HepG2 (cell line): ENCODE results near the gene WSB2. TPM values are rescaled to one million over a fixed set of nuclear protein-coding genes. Genes with fewer than 3 reads are reported as not detected.
A peak's percentile ranks its signal among the peaks of the same experiment; 100 is the strongest.

Experiments used
- GFI1 ChIP-seq: sonication (generic); formaldehyde crosslinking; IDR thresholded peaks from 2 replicates; pipeline ENCODE4 v1.5.0; 2020; ENCODE audit warnings: missing genetic modification reagents, mild to moderate bottlenecking, borderline replicate concordance
- HDAC2 ChIP-seq: sonication (generic); formaldehyde crosslinking; IDR thresholded peaks from 2 replicates; pipeline ENCODE4 v1.4.0; 2020; ENCODE audit warnings: missing genetic modification reagents
- HIVEP1 ChIP-seq: sonication (generic); formaldehyde crosslinking; IDR thresholded peaks from 2 replicates; pipeline ENCODE4 v1.4.0; 2020; ENCODE audit warnings: mild to moderate bottlenecking, missing genetic modification reagents
- HNRNPL ChIP-seq: fragments of 200-400 bp; formaldehyde crosslinking; IDR thresholded peaks from 2 replicates; pipeline ENCODE4 v1.6.1; 2017; ENCODE audit warnings: mild to moderate bottlenecking, low read depth, low read length
- ISL2 ChIP-seq: sonication (generic); formaldehyde crosslinking; IDR thresholded peaks from 2 replicates; pipeline ENCODE4 v1.5.0; 2020; ENCODE audit warnings: missing genetic modification reagents
- RCOR2 ChIP-seq: IDR thresholded peaks from 2 replicates; pipeline ENCODE4 v1.6.1; 2016; ENCODE audit warnings: missing biosample characterization, missing genetic modification reagents
- SATB2 ChIP-seq: sonication (generic); formaldehyde crosslinking; IDR thresholded peaks from 2 replicates; pipeline ENCODE4 v1.5.0; 2020; ENCODE audit warnings: missing genetic modification reagents
- SCMH1 ChIP-seq: sonication (generic); formaldehyde crosslinking; IDR thresholded peaks from 2 replicates; pipeline ENCODE4 v1.9.0; 2021; ENCODE audit warnings: missing genetic modification reagents, mild to moderate bottlenecking, borderline replicate concordance
- SOX13 ChIP-seq, 3 experiments: fragments of 450-650 bp in 1 of 3; sonication (generic) in 1 of 3; formaldehyde crosslinking in 1 of 3; IDR thresholded peaks in 2 of 3; conservative IDR thresholded peaks in 1 of 3; 2 replicates each; pipeline versions ENCODE4 v1.5.0 to v1.6.1; 2016 to 2020; ENCODE audit warnings: antibody characterized with exemption in 1 of 3, mild to moderate bottlenecking in 1 of 3, missing compliant biosample characterization in 1 of 3, missing genetic modification reagents in 1 of 3, moderate library complexity in 1 of 3
- ZBTB7B ChIP-seq: sonication (generic); formaldehyde crosslinking; IDR thresholded peaks from 2 replicates; pipeline ENCODE4 v1.4.0; 2020; ENCODE audit warnings: missing genetic modification reagents
- ZFYVE20 ChIP-seq: sonication (generic); formaldehyde crosslinking; IDR thresholded peaks from 2 replicates; pipeline ENCODE4 v1.8.0; 2023; ENCODE audit warnings: low read depth, mild to moderate bottlenecking, moderate library complexity, missing genetic modification reagents, borderline replicate concordance
- ZKSCAN5 ChIP-seq: sonication (generic); formaldehyde crosslinking; IDR thresholded peaks from 2 replicates; pipeline ENCODE4 v1.5.1; 2020; ENCODE audit warnings: mild to moderate bottlenecking, missing genetic modification reagents
- ZKSCAN8 ChIP-seq: IDR thresholded peaks from 2 replicates; pipeline ENCODE4 v1.6.1; 2016; ENCODE audit warnings: borderline replicate concordance, missing genetic modification reagents, missing compliant biosample characterization
- ZNF550 ChIP-seq: sonication (generic); formaldehyde crosslinking; IDR thresholded peaks from 2 replicates; pipeline ENCODE4 v1.4.0; 2020; ENCODE audit warnings: mild to moderate bottlenecking, missing genetic modification reagents, borderline replicate concordance
- polyA plus RNA-seq, 8 experiments: library from polyadenylated mRNA; depleted of rRNA in 3 of 8; stranded (reverse) in 7 of 8; unstranded in 1 of 8; fragments of >200 nt; fragmentation: Illumina TruSeq in 4 of 8; extraction: Trizol in 4 of 8; gene quantifications; 2 replicates each; pipeline versions ENCODE4 v1.2.1 to v1.2.3, GENCODE V29; 2011 to 2016; ENCODE audit warnings: low read depth in 4 of 8, missing spikeins in 1 of 8, mixed read lengths in 1 of 8; ENCODE audit not compliant: insufficient read depth in 1 of 8
- total RNA-seq, 5 experiments: library from RNA; depleted of rRNA; stranded (reverse); fragments of >200 nt; fragmentation: Illumina TruSeq; extraction: Trizol; gene quantifications; 2 replicates each; pipeline ENCODE4 v1.2.3, GENCODE V29; 2016; ENCODE audit warnings: low read depth in 1 of 5
- TF ChIP-seq, protein P1 (sequence below): sonication (generic); formaldehyde crosslinking; IDR thresholded peaks from 2 replicates; pipeline ENCODE4 v1.8.0; 2022; ENCODE audit warnings: missing genetic modification reagents, mild to moderate bottlenecking, moderate library complexity, borderline replicate concordance
- TF ChIP-seq, protein P2 (sequence below): IDR thresholded peaks from 2 replicates; pipeline ENCODE4 v1.6.1; 2016; ENCODE audit warnings: missing genetic modification reagents, missing compliant biosample characterization
- TF ChIP-seq, protein P3 (sequence below): IDR thresholded peaks from 2 replicates; pipeline ENCODE4 v1.6.1; 2018; ENCODE audit warnings: missing genetic modification reagents, mild to moderate bottlenecking, missing compliant biosample characterization
- TF ChIP-seq, protein P4 (sequence below): sonication (generic); formaldehyde crosslinking; conservative IDR thresholded peaks from 2 replicates; pipeline ENCODE4 v1.4.0; 2020; ENCODE audit warnings: mild to moderate bottlenecking, missing genetic modification reagents, moderate library complexity
- TF ChIP-seq, protein P5 (sequence below): sonication (generic); IDR thresholded peaks from 2 replicates; pipeline ENCODE4 v1.6.1; 2016; ENCODE audit warnings: low read depth, borderline replicate concordance

WSB2 gene
- total and polyA plus RNA-seq, 2 of the 13 experiments (the other 11 are each of a cell fraction or from before 2014, with no cell fraction given), result 31.0 to 82.8 TPM

DNA sequence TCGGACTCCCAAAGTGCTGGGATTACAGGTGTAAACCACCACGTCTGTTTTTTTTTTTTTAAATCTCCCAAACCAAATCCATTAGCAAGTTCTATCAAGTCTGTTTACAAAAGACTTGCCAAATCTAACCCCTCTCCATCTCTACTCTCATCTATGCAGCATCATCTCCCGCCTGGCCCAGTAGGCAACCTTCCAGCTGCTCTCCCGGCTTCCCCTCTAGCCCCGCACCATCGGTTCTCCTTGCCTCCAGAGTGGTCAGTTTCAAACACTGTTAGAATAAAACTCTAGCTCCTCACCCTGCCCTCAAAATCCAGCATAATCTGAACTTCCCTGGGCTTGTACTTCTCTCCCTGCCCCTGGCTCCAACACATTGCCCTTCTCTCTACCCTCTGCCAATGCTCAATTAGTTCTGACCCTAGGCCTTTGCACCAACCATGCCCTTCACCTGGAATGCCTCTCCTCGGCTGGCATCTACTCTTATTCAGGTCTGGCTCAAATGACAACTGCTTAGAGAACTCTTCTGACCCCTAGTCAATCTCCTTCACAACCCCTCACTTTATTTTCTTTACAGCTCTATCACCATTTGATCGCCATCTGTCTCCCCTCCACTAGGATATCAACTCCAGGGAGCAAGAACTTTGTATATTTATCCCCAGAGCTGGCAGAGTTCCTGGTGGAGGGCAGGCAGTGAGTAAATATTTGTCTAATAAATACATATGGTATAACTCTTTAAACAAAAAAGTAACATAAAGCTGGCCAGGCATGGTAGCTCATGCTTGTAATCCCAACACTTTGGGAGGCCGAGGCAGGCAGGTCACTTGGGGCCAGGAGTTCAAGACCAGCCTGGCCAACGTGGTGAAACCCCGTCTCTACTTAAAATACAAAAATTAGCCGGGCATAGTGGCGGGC is 4.9 kb downstream of the WSB2 start (continued):
- TF ChIP-seq, protein P1, sequence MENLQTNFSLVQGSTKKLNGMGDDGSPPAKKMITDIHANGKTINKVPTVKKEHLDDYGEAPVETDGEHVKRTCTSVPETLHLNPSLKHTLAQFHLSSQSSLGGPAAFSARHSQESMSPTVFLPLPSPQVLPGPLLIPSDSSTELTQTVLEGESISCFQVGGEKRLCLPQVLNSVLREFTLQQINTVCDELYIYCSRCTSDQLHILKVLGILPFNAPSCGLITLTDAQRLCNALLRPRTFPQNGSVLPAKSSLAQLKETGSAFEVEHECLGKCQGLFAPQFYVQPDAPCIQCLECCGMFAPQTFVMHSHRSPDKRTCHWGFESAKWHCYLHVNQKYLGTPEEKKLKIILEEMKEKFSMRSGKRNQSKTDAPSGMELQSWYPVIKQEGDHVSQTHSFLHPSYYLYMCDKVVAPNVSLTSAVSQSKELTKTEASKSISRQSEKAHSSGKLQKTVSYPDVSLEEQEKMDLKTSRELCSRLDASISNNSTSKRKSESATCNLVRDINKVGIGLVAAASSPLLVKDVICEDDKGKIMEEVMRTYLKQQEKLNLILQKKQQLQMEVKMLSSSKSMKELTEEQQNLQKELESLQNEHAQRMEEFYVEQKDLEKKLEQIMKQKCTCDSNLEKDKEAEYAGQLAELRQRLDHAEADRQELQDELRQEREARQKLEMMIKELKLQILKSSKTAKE (CRISPR knock-in tag), result 0 out of 2 replicates have a peak, but pooled peaks have one; percentile 25
- TF ChIP-seq, protein P2, sequence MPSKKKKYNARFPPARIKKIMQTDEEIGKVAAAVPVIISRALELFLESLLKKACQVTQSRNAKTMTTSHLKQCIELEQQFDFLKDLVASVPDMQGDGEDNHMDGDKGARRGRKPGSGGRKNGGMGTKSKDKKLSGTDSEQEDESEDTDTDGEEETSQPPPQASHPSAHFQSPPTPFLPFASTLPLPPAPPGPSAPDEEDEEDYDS (CRISPR knock-in tag), result no peak
- TF ChIP-seq ZKSCAN5 (CRISPR knock-in tag) (peak; percentile 69; the same call in 1 of the 2 replicates), HNRNPL (0 out of 2 replicates have a peak, but pooled peaks have one; percentile 11), RCOR2 (CRISPR knock-in tag) (peak; percentile 62; the same call in 1 of the 2 replicates), SOX13 (IDR thresholded peaks at IDR 0.05) (no peak), SOX13 (CRISPR knock-in tag; conservative IDR thresholded peaks at IDR 0.05 in 1 of 2, IDR thresholded peaks at IDR 0.05 in 1 of 2) (peak in 1 of 2 experiments; percentile 57; a peak in 1 of 4 replicates), SATB2 (CRISPR knock-in tag) (peak; percentile 34; the same call in 1 of the 2 replicates), ISL2 (peak; percentile 64; the same call in 1 of the 2 replicates), ZFYVE20 (no peak), ZKSCAN8 (no peak), GFI1 (CRISPR knock-in tag) (no peak), SCMH1 (CRISPR knock-in tag) (no peak), HIVEP1 (CRISPR knock-in tag) (no peak), ZNF550 (no peak), ZBTB7B (CRISPR knock-in tag) (peak; percentile 29; the same call in 1 of the 2 replicates), HDAC2 (CRISPR knock-in tag) (peak; percentile 34; the same call in 1 of the 2 replicates)
- TF ChIP-seq, protein P3, sequence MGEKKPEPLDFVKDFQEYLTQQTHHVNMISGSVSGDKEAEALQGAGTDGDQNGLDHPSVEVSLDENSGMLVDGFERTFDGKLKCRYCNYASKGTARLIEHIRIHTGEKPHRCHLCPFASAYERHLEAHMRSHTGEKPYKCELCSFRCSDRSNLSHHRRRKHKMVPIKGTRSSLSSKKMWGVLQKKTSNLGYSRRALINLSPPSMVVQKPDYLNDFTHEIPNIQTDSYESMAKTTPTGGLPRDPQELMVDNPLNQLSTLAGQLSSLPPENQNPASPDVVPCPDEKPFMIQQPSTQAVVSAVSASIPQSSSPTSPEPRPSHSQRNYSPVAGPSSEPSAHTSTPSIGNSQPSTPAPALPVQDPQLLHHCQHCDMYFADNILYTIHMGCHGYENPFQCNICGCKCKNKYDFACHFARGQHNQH (CRISPR knock-in tag), result peak; percentile 20; the same call in 1 of the 2 replicates
- TF ChIP-seq, protein P4, sequence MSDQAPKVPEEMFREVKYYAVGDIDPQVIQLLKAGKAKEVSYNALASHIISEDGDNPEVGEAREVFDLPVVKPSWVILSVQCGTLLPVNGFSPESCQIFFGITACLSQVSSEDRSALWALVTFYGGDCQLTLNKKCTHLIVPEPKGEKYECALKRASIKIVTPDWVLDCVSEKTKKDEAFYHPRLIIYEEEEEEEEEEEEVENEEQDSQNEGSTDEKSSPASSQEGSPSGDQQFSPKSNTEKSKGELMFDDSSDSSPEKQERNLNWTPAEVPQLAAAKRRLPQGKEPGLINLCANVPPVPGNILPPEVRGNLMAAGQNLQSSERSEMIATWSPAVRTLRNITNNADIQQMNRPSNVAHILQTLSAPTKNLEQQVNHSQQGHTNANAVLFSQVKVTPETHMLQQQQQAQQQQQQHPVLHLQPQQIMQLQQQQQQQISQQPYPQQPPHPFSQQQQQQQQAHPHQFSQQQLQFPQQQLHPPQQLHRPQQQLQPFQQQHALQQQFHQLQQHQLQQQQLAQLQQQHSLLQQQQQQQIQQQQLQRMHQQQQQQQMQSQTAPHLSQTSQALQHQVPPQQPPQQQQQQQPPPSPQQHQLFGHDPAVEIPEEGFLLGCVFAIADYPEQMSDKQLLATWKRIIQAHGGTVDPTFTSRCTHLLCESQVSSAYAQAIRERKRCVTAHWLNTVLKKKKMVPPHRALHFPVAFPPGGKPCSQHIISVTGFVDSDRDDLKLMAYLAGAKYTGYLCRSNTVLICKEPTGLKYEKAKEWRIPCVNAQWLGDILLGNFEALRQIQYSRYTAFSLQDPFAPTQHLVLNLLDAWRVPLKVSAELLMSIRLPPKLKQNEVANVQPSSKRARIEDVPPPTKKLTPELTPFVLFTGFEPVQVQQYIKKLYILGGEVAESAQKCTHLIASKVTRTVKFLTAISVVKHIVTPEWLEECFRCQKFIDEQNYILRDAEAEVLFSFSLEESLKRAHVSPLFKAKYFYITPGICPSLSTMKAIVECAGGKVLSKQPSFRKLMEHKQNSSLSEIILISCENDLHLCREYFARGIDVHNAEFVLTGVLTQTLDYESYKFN (CRISPR knock-in tag), result peak; percentile 65
- TF ChIP-seq, protein P5, sequence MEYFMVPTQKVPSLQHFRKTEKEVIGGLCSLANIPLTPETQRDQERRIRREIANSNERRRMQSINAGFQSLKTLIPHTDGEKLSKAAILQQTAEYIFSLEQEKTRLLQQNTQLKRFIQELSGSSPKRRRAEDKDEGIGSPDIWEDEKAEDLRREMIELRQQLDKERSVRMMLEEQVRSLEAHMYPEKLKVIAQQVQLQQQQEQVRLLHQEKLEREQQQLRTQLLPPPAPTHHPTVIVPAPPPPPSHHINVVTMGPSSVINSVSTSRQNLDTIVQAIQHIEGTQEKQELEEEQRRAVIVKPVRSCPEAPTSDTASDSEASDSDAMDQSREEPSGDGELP, result 0 out of 2 replicates have a peak, but pooled peaks have one; percentile 21
